AG04449 (cell line): ENCODE data around the gene SAFB.
"Not testable (repeated sequence)": the region's sequence is repeated elsewhere in the genome, so short reads cannot be mapped to it uniquely, and the experiment has no call there.

ENCODE experiments used
- CTCF ChIA-PET: fragments of 350-600 bp; formaldehyde crosslinking; extraction: SDS; loops from one replicate; lab custom pipeline; 2021; ENCODE audit warnings: antibody characterized with exemption; lab: Yijun Ruan, JAX
- POLR2A ChIA-PET: fragments of 400-600, 350-600 bp; formaldehyde crosslinking; extraction: SDS; loops from one replicate; lab custom pipeline; 2020; ENCODE audit warnings: antibody characterized with exemption, inconsistent platforms; lab: Yijun Ruan, JAX
- DNase-seq: peaks from one replicate; pipeline ENCODE4 v3.0.0-alpha.2; 2010; ENCODE audit warnings: low read depth, low spot score
- H3K4me3 ChIP-seq: 2 replicates; pipeline ENCODE4 v1.5.1; 2011; ENCODE audit warnings: low read depth, mild to moderate bottlenecking, control low read depth, low read length
- CTCF ChIP-seq: IDR thresholded peaks from one replicate; pipeline ENCODE4 v1.5.1; 2011; ENCODE audit warnings: mild to moderate bottlenecking, moderate library complexity, low read length, control low read depth, inconsistent platforms; ENCODE audit not compliant: insufficient read depth; ENCODE audit errors: missing control alignments

SAFB gene

GRCh38 chr19:5700455-5701092 lies 77.7 kb downstream of the SAFB start:
- DNase-seq: no peak
- ChIA-PET CTCF (interaction anchor here (1.7 to 5.2 kb wide), 2 partner anchors 9 to 12 kb away, joined by 5 to 38 read pairs; partner anchors contain the start of gene RPL36), POLR2A (no interaction called here)
- H3K4me3 ChIP-seq: no peak overlapping the region
- TF ChIP-seq CTCF: no peak

GRCh38 chr19:5702053-5702410 lies 79.1 kb downstream of the SAFB start:
- H3K4me3 ChIP-seq, DNase-seq: not testable (repeated sequence)
- CTCF ChIA-PET: interaction anchor here (1.0 kb wide), 1 partner anchor 12 kb away, joined by 3 read pairs; no protein-coding TSS in a partner anchor
- POLR2A ChIA-PET: interaction anchor here (0.6 kb wide), 1 partner anchor 10 kb away, joined by 3 read pairs; no protein-coding TSS in a partner anchor

GRCh38 chr19:5703819-5704818 lies 81.2 kb downstream of the SAFB start:
- no peak for TF ChIP-seq CTCF
- no peak overlapping the region for H3K4me3 ChIP-seq
- ChIA-PET POLR2A (no interaction called here), CTCF (interaction anchor here (2.5 to 2.6 kb wide), 2 partner anchors 15 to 17 kb away, joined by 9 to 11 read pairs; partner anchors contain the start of gene RPL36)
- DNase-seq: no peak

- TF ChIP-seq CTCF: no peak
- no peak for DNase-seq
- ChIA-PET CTCF (interaction anchor here (1.1 to 2.6 kb wide), 4 partner anchors 13 to 19 kb away, joined by 3 to 11 read pairs (median 8); partner anchors contain the start of gene RPL36), POLR2A (no interaction called here)
- no peak overlapping the region for H3K4me3 ChIP-seq
Measured at GRCh38 chr19:5705552-5705951, 82.7 kb downstream of the SAFB start.

DNA sequence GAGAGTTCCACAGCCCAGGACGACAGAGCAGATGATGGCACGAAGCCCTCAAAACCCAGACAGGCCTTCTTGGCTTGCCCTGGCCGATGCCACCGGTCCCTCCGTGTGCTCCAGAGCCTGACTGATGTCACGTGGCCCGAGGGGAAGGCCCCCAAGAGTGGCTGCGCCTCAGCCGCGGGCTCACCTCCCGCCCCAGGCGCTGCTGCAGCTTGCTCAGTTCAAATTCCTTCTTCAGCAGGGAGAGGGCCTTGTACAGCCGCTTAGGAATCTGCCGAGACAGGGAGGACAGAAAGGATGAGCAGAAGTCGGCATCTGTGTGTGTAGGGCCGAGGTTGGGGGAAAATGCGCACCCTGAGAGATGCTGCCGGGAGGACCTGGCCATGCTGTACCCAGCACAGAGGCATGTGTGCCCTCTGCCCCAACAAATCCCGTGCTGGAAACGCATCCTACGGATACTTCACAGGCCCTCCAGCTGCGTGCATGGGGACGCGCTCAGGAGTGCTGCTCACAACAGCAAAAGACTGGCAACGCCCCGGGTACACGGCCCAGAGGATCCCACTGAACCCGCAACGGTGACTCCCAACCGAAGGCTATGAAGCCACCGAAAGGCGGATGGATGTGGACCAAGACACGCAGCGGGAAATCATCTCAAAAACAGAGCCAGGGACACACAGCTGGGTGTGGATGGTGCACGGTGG lies 84.1 kb downstream of the SAFB start:
- CTCF ChIA-PET: interaction anchor here (4.4 kb wide), 1 partner anchor 18 kb away, joined by 21 read pairs; the partner anchor contains the start of gene RPL36
- POLR2A ChIA-PET: no interaction called here
- no peak overlapping the region for H3K4me3 ChIP-seq
- DNase-seq: no peak
- no peak for TF ChIP-seq CTCF
